ENCODE results near the gene UBA1. TPM values are rescaled to one million over a fixed set of nuclear protein-coding genes. Genes with fewer than 3 reads are reported as not detected.

UBA1 gene
- polyA plus RNA-seq, 2 donors: 111 to 126 TPM

DNA sequence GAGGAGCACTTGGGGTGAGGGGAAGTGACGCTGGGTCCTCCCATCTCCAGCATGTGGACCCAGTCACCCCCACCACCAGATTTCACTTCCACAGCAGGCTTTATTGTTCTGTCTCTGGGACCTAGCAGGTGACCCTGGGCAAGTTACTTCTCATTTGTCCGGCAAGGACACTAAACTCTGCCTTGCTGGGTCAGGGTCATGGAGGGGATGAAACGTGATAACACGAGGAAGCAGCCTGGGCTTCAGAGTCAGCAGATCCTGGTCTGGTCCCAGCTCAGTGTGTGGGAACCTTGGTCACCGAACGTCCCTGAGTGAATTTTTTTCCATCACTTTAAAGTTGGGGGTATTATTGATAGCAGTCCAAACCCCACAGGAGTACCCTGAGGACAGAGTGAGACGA, 3.9 kb downstream of the UBA1 start:
- Histone ChIP-seq H3K4me1 (ENCODE audit: control insufficient read depth in 2 of 2, insufficient read depth in 2 of 2, low read length in 1 of 2) (peaks cover 6 to 10% of the 10 kb centered on the region in 2 donors), H3K9me3 (ENCODE audit: control insufficient read depth in 2 of 2, insufficient read depth in 1 of 2, low read depth in 1 of 2, low read length in 1 of 2) (no peaks in the 10 kb centered on the region), H3K27me3 (ENCODE audit: control insufficient read depth in 1 of 2, insufficient read depth in 2 of 2, low read length in 2 of 2) (no peaks in the 10 kb centered on the region), H3K36me3 (ENCODE audit: control insufficient read depth in 2 of 2, insufficient read depth in 2 of 2, low read length in 1 of 2) (peaks cover 17 to 30% of the 10 kb centered on the region in 2 donors), H3K27ac (ENCODE audit: low read depth in 2 of 2, low read length in 1 of 2) (no peak overlapping the region), H3K4me3 (ENCODE audit: low read depth in 1 of 2, low read length in 2 of 2) (no peak overlapping the region)
- 52 to 67% methylated on average over 7 of the region's 7 CpGs for WGBS, 2 donors

GRCh38 chrX:47198026-47198686, 4.5 kb downstream of the UBA1 start:
- 65 to 83% methylated on average over 10 of the region's 10 CpGs for WGBS, 2 donors
- Histone ChIP-seq H3K4me3 (ENCODE audit: low read depth in 1 of 2, low read length in 2 of 2) (no peak overlapping the region), H3K36me3 (ENCODE audit: control insufficient read depth in 2 of 2, insufficient read depth in 2 of 2, low read length in 1 of 2) (peaks cover 23 to 36% of the 10 kb centered on the region in 2 donors), H3K9me3 (ENCODE audit: control insufficient read depth in 2 of 2, insufficient read depth in 1 of 2, low read depth in 1 of 2, low read length in 1 of 2) (no peaks in the 10 kb centered on the region), H3K27ac (ENCODE audit: low read depth in 2 of 2, low read length in 1 of 2) (no peak overlapping the region), H3K4me1 (ENCODE audit: control insufficient read depth in 2 of 2, insufficient read depth in 2 of 2, low read length in 1 of 2) (peaks cover 6 to 10% of the 10 kb centered on the region in 2 donors), H3K27me3 (ENCODE audit: control insufficient read depth in 1 of 2, insufficient read depth in 2 of 2, low read length in 2 of 2) (no peaks in the 10 kb centered on the region)

DNA sequence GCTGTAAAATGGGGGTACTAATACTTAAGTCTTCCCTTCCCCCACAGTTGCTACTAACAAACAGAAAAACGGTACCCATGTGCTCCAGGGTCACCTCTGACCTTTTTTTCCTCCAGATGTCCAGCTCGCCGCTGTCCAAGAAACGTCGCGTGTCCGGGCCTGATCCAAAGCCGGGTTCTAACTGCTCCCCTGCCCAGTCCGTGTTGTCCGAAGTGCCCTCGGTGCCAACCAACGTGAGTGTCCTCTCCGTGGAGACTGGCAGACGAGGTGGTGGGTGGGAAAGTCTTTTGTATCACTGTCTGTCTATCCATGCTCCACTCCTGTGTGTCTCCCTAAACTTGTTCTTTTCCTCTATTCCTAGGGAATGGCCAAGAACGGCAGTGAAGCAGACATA, 5.1 kb downstream of the UBA1 start:
- no peak overlapping the region for H3K27ac ChIP-seq (ENCODE audit: low read depth in 2 of 2, low read length in 1 of 2)
- 79 to 82% methylated on average over 15 of the region's 15 CpGs for WGBS, 2 donors
- peaks cover 6 to 10% of the 10 kb centered on the region in 2 donors for H3K4me1 ChIP-seq (ENCODE audit: control insufficient read depth in 2 of 2, insufficient read depth in 2 of 2, low read length in 1 of 2)

GRCh38 chrX:47199286-47199685, 5.7 kb downstream of the UBA1 start:
- no peaks in the 10 kb centered on the region for H3K9me3 ChIP-seq (ENCODE audit: control insufficient read depth in 2 of 2, insufficient read depth in 1 of 2, low read depth in 1 of 2, low read length in 1 of 2)
- peaks cover 6 to 10% of the 10 kb centered on the region in 2 donors for H3K4me1 ChIP-seq (ENCODE audit: control insufficient read depth in 2 of 2, insufficient read depth in 2 of 2, low read length in 1 of 2)
- no peak overlapping the region for H3K4me3 ChIP-seq (ENCODE audit: low read depth in 1 of 2, low read length in 2 of 2)
- no peak overlapping the region for H3K27ac ChIP-seq (ENCODE audit: low read depth in 2 of 2, low read length in 1 of 2)
- no peaks in the 10 kb centered on the region for H3K27me3 ChIP-seq (ENCODE audit: control insufficient read depth in 1 of 2, insufficient read depth in 2 of 2, low read length in 2 of 2)
- WGBS, 2 donors: 89 to 90% methylated on average over 10 of the region's 10 CpGs
- peaks cover 26 to 39% of the 10 kb centered on the region in 2 donors for H3K36me3 ChIP-seq (ENCODE audit: control insufficient read depth in 2 of 2, insufficient read depth in 2 of 2, low read length in 1 of 2)

More for the DNA sequence above, 5.1 kb downstream of the UBA1 start:
- Histone ChIP-seq H3K27me3 (ENCODE audit: control insufficient read depth in 1 of 2, insufficient read depth in 2 of 2, low read length in 2 of 2) (no peaks in the 10 kb centered on the region), H3K9me3 (ENCODE audit: control insufficient read depth in 2 of 2, insufficient read depth in 1 of 2, low read depth in 1 of 2, low read length in 1 of 2) (no peaks in the 10 kb centered on the region), H3K4me3 (ENCODE audit: low read depth in 1 of 2, low read length in 2 of 2) (no peak overlapping the region), H3K36me3 (ENCODE audit: control insufficient read depth in 2 of 2, insufficient read depth in 2 of 2, low read length in 1 of 2) (peaks cover 26 to 39% of the 10 kb centered on the region in 2 donors)

DNA sequence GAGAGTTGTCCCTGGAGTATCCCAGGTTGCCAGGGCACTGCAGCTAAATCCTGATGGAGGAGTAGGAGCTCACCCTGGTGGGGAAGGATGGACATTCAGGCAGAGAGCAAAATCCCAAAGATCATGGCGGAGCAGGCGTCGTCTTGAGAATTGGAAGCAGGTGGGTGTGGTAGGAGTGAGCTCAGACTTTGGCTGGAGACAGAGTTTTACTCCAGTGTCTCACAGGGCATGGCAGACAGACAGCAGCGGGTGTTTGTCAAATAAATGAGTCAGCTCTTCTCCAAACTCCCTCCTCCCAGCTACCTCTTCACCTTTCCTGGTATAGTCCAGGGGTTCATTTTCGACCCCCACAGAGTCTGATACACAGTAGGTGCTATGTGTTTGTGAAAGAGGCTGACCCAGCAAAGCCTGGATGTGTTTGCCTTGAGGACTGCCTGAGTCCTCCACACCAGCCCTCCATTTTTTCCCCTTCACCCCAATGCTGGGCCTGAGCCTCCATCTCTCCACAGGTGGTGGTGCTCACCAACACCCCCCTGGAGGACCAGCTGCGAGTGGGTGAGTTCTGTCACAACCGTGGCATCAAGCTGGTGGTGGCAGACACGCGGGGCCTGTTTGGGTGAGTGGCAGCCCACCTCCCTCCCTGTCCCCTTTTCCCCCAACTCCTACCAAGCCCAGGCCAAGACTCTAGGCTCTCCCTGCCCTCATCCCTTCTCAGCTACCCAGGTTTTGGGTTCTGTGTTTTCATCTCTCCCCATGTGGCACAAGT, 6.9 kb downstream of the UBA1 start:
- Histone ChIP-seq H3K36me3 (ENCODE audit: control insufficient read depth in 2 of 2, insufficient read depth in 2 of 2, low read length in 1 of 2) (peaks cover 26 to 45% of the 10 kb centered on the region in 2 donors), H3K4me1 (ENCODE audit: control insufficient read depth in 2 of 2, insufficient read depth in 2 of 2, low read length in 1 of 2) (peaks cover 4 to 10% of the 10 kb centered on the region in 2 donors), H3K9me3 (ENCODE audit: control insufficient read depth in 2 of 2, insufficient read depth in 1 of 2, low read depth in 1 of 2, low read length in 1 of 2) (no peaks in the 10 kb centered on the region), H3K4me3 (ENCODE audit: low read depth in 1 of 2, low read length in 2 of 2) (no peak overlapping the region), H3K27ac (ENCODE audit: low read depth in 2 of 2, low read length in 1 of 2) (peak overlapping the region; percentile 83 to 84), H3K27me3 (ENCODE audit: control insufficient read depth in 1 of 2, insufficient read depth in 2 of 2, low read length in 2 of 2) (no peaks in the 10 kb centered on the region)
- WGBS, 2 donors: 47 to 75% methylated on average over 9 of the region's 9 CpGs

GRCh38 chrX:47201345-47201944, 7.8 kb downstream of the UBA1 start:
- Histone ChIP-seq H3K27ac (ENCODE audit: low read depth in 2 of 2, low read length in 1 of 2) (peak overlapping the region in 1 of 2 donors; percentile 38), H3K36me3 (ENCODE audit: control insufficient read depth in 2 of 2, insufficient read depth in 2 of 2, low read length in 1 of 2) (peaks cover 26 to 52% of the 10 kb centered on the region in 2 donors), H3K4me3 (ENCODE audit: low read depth in 1 of 2, low read length in 2 of 2) (no peak overlapping the region), H3K4me1 (ENCODE audit: control insufficient read depth in 2 of 2, insufficient read depth in 2 of 2, low read length in 1 of 2) (peaks cover 0 to 6% of the 10 kb centered on the region in 2 donors), H3K27me3 (ENCODE audit: control insufficient read depth in 1 of 2, insufficient read depth in 2 of 2, low read length in 2 of 2) (no peaks in the 10 kb centered on the region), H3K9me3 (ENCODE audit: control insufficient read depth in 2 of 2, insufficient read depth in 1 of 2, low read depth in 1 of 2, low read length in 1 of 2) (no peaks in the 10 kb centered on the region)
- 79 to 81% methylated on average over 9 of the region's 9 CpGs for WGBS, 2 donors

- H3K4me3 ChIP-seq (ENCODE audit: low read depth in 1 of 2, low read length in 2 of 2): no peak overlapping the region
- H3K9me3 ChIP-seq (ENCODE audit: control insufficient read depth in 2 of 2, insufficient read depth in 1 of 2, low read depth in 1 of 2, low read length in 1 of 2): no peaks in the 10 kb centered on the region
- WGBS, 2 donors: 87 to 94% methylated on average over 10 to 11 of the region's 11 CpGs
- peaks cover 29 to 55% of the 10 kb centered on the region in 2 donors for H3K36me3 ChIP-seq (ENCODE audit: control insufficient read depth in 2 of 2, insufficient read depth in 2 of 2, low read length in 1 of 2)
- H3K4me1 ChIP-seq (ENCODE audit: control insufficient read depth in 2 of 2, insufficient read depth in 2 of 2, low read length in 1 of 2): peaks cover 0 to 4% of the 10 kb centered on the region in 2 donors
- no peak overlapping the region for H3K27ac ChIP-seq (ENCODE audit: low read depth in 2 of 2, low read length in 1 of 2)
- no peaks in the 10 kb centered on the region for H3K27me3 ChIP-seq (ENCODE audit: control insufficient read depth in 1 of 2, insufficient read depth in 2 of 2, low read length in 2 of 2)
These were observed 8.7 kb downstream of the UBA1 start for GRCh38 chrX:47202316-47202715.

- Histone ChIP-seq H3K4me3 (ENCODE audit: low read depth in 1 of 2, low read length in 2 of 2) (no peak overlapping the region), H3K4me1 (ENCODE audit: control insufficient read depth in 2 of 2, insufficient read depth in 2 of 2, low read length in 1 of 2) (no peaks in the 10 kb centered on the region), H3K36me3 (ENCODE audit: control insufficient read depth in 2 of 2, insufficient read depth in 2 of 2, low read length in 1 of 2) (peaks cover 29 to 57% of the 10 kb centered on the region in 2 donors), H3K27me3 (ENCODE audit: control insufficient read depth in 1 of 2, insufficient read depth in 2 of 2, low read length in 2 of 2) (no peaks in the 10 kb centered on the region), H3K27ac (ENCODE audit: low read depth in 2 of 2, low read length in 1 of 2) (no peak overlapping the region), H3K9me3 (ENCODE audit: control insufficient read depth in 2 of 2, insufficient read depth in 1 of 2, low read depth in 1 of 2, low read length in 1 of 2) (no peaks in the 10 kb centered on the region)
- whole genome bisulfite sequencing, 2 donors: 67 to 82% methylated on average over 4 of the region's 4 CpGs
These were observed 9.2 kb downstream of the UBA1 start for GRCh38 chrX:47202877-47203276.

DNA sequence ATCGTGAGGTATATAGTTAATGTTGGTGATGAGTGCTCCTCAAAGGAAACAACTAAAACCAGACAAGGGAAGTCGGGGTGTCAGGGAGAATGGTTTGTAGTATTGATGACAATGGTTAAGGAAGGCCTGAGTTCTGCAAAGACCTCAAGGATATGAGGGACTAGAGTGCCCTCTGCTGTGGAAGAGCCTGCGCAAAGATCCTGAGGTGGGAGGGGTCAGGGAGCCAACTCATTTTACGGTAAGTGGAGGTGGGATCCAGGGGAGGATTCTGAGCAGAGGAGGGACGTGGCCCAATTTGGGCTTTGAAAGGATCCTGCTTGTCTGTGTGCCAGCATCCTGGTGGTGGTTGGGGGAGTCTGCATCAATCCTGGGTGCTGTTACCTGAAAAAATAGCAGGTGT, 11.3 kb downstream of the UBA1 start:
- Histone ChIP-seq H3K27ac (ENCODE audit: low read depth in 2 of 2, low read length in 1 of 2) (no peak overlapping the region), H3K4me1 (ENCODE audit: control insufficient read depth in 2 of 2, insufficient read depth in 2 of 2, low read length in 1 of 2) (no peaks in the 10 kb centered on the region), H3K4me3 (ENCODE audit: low read depth in 1 of 2, low read length in 2 of 2) (no peak overlapping the region), H3K36me3 (ENCODE audit: control insufficient read depth in 2 of 2, insufficient read depth in 2 of 2, low read length in 1 of 2) (peaks cover 37 to 61% of the 10 kb centered on the region in 2 donors), H3K27me3 (ENCODE audit: control insufficient read depth in 1 of 2, insufficient read depth in 2 of 2, low read length in 2 of 2) (no peaks in the 10 kb centered on the region), H3K9me3 (ENCODE audit: control insufficient read depth in 2 of 2, insufficient read depth in 1 of 2, low read depth in 1 of 2, low read length in 1 of 2) (no peaks in the 10 kb centered on the region)
- WGBS, 2 donors: 78 to 86% methylated on average over 5 of the region's 5 CpGs

Data from esophagus (tissue), 2 donors.